HuH-7.5 (cell line): Measurements from ENCODE around the gene EDEM1.

Source experiments
- DNase-seq: peaks from one replicate; pipeline ENCODE4 v3.0.0; 2011; ENCODE audit warnings: low spot score

EDEM1 gene

GRCh38 chr3:5198986-5199731 lies 11.7 kb downstream of the EDEM1 start:
- DNase-seq: no peak

- no peak for DNase-seq
Observed at GRCh38 chr3:5201536-5201935, 14.0 kb downstream of the EDEM1 start.

GRCh38 chr3:5202222-5202621 lies 14.7 kb downstream of the EDEM1 start:
- DNase-seq: no peak

GRCh38 chr3:5205165-5205941 lies 17.8 kb downstream of the EDEM1 start:
- no peak for DNase-seq

- DNase-seq: no peak
Observed at GRCh38 chr3:5210926-5211325, 23.4 kb downstream of the EDEM1 start.

GRCh38 chr3:5212628-5213573 lies 25.4 kb downstream of the EDEM1 start:
- DNase-seq: no peak

- no peak for DNase-seq
Observed at GRCh38 chr3:5213574-5213966, 26.1 kb downstream of the EDEM1 start.

- no peak for DNase-seq
Observed at GRCh38 chr3:5214352-5214751, 26.8 kb downstream of the EDEM1 start.

GRCh38 chr3:5217824-5218595 lies 30.5 kb downstream of the EDEM1 start:
- DNase-seq: no peak

- no peak for DNase-seq
Observed at GRCh38 chr3:5218815-5219214, 31.3 kb downstream of the EDEM1 start.

- no peak for DNase-seq
Observed at GRCh38 chr3:5219216-5219615, 31.7 kb downstream of the EDEM1 start.

GRCh38 chr3:5220193-5220592 lies 32.7 kb downstream of the EDEM1 start:
- DNase-seq: no peak

GRCh38 chr3:5220667-5221431 lies 33.3 kb downstream of the EDEM1 start:
- DNase-seq: no peak

GRCh38 chr3:5221701-5222100 lies 34.2 kb downstream of the EDEM1 start:
- no peak for DNase-seq

GRCh38 chr3:5222283-5223005 lies 34.9 kb downstream of the EDEM1 start:
- no peak for DNase-seq

GRCh38 chr3:5226783-5227182 lies 39.3 kb downstream of the EDEM1 start:
- no peak for DNase-seq

- DNase-seq: no peak
Observed at GRCh38 chr3:5227812-5228211, 40.3 kb downstream of the EDEM1 start.

- DNase-seq: no peak
Observed at GRCh38 chr3:5229414-5229813, 41.9 kb downstream of the EDEM1 start.

- DNase-seq: no peak
Observed at GRCh38 chr3:5231074-5231473, 43.6 kb downstream of the EDEM1 start.

- DNase-seq: no peak
Observed at GRCh38 chr3:5231487-5231886, 44.0 kb downstream of the EDEM1 start.
